HG03442 (cell line): ENCODE results near the gene PPP1CC.
"Not testable (repeated sequence)": the region's sequence is repeated elsewhere in the genome, so short reads cannot be mapped to it uniquely, and the experiment has no call there.

Experiments
- ATAC-seq: cut with Tn5 transposase; IDR thresholded peaks from one replicate; pipeline ENCODE4 v1.9.1; 2021; ENCODE audit warnings: mild to moderate bottlenecking, moderate library complexity; ENCODE audit not compliant: unreplicated experiment

Gene PPP1CC

GRCh38 chr12:110726708-110727369 lies 15.9 kb downstream of the PPP1CC start:
- ATAC-seq, result no peak

DNA sequence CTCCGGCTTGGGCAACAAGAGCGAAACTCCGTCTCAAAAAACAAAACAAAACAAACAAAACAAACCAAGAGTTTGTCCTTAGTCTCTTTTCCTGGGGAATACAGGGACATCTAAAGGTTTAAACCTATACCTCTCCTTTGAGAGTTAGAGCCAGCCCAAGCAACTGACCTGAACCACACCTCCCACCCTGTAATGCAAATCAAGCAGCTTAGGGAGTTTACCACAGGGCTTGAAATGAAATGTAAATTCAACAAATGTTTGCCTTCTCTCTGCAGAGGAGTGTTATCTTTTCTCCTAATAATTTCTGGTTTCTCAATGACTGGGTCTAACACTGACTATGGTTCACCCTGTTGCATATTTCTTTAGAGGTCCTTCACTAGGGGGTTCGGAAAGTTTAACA lies 16.7 kb downstream of the PPP1CC start:
- ATAC-seq, result no peak

GRCh38 chr12:110725267-110725666 lies 17.4 kb downstream of the PPP1CC start:
- ATAC-seq, result no peak

DNA sequence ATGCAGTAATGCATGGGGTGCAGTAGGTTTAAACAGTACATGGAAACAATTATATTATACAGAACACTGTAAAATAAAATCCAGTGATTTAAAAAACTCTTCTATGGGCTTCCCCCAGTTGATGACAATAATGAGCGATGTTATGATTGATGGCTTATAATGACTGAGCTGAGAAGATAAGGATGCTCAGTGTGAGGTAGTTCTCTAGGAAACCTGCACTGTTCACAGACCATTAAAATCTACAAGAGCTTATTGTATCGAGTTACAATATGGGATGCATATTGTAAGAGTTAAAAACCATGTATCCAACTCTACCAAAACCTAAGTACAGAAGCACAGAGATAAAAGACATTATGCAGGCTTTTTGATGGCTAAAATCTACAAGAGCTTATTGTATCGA lies 19.8 kb downstream of the PPP1CC start:
- ATAC-seq, result not testable (repeated sequence)

DNA sequence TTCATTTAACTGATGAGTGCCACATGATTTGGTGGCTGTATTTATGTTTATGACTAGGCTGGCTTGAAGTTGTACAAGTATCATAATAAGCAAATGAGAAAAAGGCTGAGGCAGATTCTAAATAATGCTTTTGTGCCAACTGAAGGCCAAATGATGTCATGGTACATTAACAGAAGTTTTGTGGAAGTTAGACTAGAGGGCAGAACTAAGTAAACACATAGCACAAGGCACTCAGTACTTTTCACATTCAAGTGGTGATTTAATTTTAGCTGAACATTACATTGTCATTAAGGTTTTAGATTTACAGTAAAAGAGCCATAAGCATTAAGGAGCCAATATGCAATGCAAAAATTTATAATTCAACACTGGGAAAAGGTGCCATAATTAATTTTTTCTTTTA lies 21.1 kb downstream of the PPP1CC start:
- no peak for ATAC-seq

DNA sequence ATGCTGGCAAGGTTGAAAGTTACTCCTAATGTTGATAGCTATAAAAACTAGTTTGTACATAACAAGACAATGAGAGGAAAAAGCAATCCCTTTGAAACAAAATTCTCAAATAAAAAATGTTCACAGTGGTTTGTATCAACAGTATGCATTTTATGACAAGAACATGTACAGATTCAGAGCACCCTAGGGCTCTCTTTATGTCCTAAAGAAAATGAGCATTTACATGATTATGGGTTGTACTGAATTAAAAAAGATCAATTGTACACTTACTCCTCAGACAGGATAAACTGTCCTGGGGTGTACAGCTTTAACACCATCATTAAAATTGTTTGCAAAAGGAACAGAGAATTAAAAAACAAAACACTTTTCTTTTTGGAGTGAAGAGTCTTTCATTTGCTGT lies 22.2 kb downstream of the PPP1CC start:
- ATAC-seq, result no peak

GRCh38 chr12:110718222-110718908 lies 24.3 kb downstream of the PPP1CC start:
- no peak for ATAC-seq

- no peak for ATAC-seq
Measured at GRCh38 chr12:110717037-110717436, 25.7 kb downstream of the PPP1CC start.

DNA sequence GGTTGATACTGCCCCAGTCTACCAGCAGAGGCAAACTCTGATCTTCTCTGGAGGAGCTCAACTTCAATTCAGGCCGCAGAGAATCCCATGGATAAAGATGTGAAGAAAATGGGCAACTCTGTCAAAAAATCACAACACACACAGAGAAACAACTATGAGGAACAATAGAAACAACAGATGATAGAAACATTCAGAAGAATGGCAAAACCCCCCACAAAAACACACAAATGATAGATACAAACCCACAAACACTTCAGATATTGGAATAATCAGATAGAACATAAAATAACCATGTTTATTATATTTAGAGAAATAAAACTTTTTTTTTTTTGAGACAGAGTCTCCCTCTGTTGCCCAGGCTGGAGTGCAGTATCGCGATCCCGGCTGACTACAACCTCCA lies 33.8 kb downstream of the PPP1CC start:
- ATAC-seq, result no peak

DNA sequence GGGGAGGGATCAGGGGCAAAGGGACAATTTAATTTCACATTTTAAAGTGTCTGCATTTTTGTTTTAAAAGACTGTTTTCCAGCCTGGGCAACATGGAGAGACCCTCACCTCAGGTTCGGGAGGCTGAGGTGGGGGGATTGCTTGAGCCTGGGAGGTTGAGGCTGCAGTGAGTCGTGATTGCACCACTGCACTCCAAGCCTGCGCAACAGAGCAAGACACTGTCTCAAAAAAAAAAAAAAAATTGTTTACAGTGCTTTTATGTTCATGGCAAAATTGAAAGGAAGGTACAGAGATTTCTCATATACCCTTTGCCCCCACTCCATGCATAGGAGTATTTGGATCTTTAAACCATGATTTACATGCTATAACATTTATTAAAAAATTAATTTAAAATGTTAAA lies 37.4 kb downstream of the PPP1CC start:
- ATAC-seq, result no peak

GRCh38 chr12:110704750-110705149 lies 37.9 kb downstream of the PPP1CC start:
- ATAC-seq, result no peak

DNA sequence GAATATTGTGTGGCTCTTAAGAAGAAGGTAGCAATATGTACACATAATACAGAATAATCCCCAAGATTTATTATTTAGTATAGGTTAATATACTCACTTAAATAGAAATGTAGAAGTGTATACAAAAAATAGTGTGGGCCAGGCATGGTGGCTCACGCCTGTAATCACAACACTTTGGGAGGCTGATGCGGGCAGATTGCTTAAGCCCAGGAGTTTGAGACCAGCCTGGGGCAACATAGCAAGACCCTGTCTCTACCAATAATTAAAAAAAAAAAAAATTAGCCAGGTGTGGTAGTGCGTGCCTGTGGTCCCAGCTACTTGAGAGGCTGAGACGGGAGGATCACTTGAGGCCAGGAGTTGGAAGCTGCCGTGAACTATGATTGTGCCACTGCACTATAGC lies 38.5 kb downstream of the PPP1CC start:
- no peak for ATAC-seq

- no peak for ATAC-seq
Measured at GRCh38 chr12:110702081-110702480, 40.6 kb downstream of the PPP1CC start.

- ATAC-seq, result no peak
Measured at GRCh38 chr12:110699591-110700445, 42.9 kb downstream of the PPP1CC start.

GRCh38 chr12:110698171-110698902 lies 44.4 kb downstream of the PPP1CC start:
- peak; percentile 69 for ATAC-seq

- ATAC-seq, result no peak
Measured at GRCh38 chr12:110697236-110697635, 45.5 kb downstream of the PPP1CC start.

- no peak for ATAC-seq
Measured at GRCh38 chr12:110696283-110696682, 46.4 kb downstream of the PPP1CC start.

- ATAC-seq, result no peak
Measured at GRCh38 chr12:110694330-110694901, 48.3 kb downstream of the PPP1CC start.

DNA sequence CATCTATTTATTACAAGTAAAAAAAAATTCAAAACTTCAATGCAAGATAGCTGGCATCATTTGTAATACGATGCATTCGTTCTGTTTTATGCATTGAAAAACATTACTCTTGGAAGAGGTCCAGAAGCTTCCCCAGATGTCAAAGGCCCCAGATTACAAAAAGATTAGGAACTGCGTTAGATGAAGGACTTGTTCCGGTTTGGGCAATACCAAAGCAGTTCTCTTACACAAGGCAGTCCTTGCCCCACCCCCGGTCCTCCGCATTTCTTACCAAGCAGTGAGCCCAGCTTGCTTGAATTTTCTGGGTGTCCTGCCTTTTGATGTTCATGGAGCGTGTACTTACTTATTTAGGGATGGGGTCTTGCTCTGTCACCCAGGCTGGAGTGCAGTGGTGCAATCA lies 49.0 kb downstream of the PPP1CC start:
- no peak for ATAC-seq

- ATAC-seq, result no peak
Measured at GRCh38 chr12:110690127-110690430, 52.6 kb downstream of the PPP1CC start.
